H9 (cell line): ENCODE results near the gene PEPD. TPM values are rescaled to one million over a fixed set of nuclear protein-coding genes. Genes with fewer than 3 reads are reported as not detected.

Experiments used
- DNase-seq: peaks from one replicate; pipeline ENCODE4 v3.0.0-alpha.2; 2017
- H2AFZ ChIP-seq: one replicate; pipeline ENCODE4 v1.6.1; 2013; ENCODE audit warnings: mild to moderate bottlenecking, low read length, control low read depth, moderate library complexity
- H2AK5ac ChIP-seq: 2 replicates; pipeline ENCODE4 v1.6.1; 2013; ENCODE audit warnings: low read length, control low read depth, mixed read lengths; ENCODE audit not compliant: insufficient read length
- H2BK120ac ChIP-seq: one replicate; pipeline ENCODE4 v1.6.1; 2013; ENCODE audit warnings: low read depth, mild to moderate bottlenecking, low read length, control low read depth, inconsistent platforms; ENCODE audit not compliant: poor library complexity, severe bottlenecking
- H2BK12ac ChIP-seq: 2 replicates; pipeline ENCODE4 v1.6.1; 2013; ENCODE audit warnings: low read length, control low read depth, mixed read lengths, low read depth; ENCODE audit not compliant: insufficient read length
- H2BK15ac ChIP-seq: 2 replicates; pipeline ENCODE4 v1.6.1; 2013; ENCODE audit warnings: low read depth, low read length, control low read depth
- H2BK20ac ChIP-seq: one replicate; pipeline ENCODE4 v1.6.1; 2013; ENCODE audit warnings: low read depth, mild to moderate bottlenecking, low read length, control low read depth, inconsistent platforms; ENCODE audit not compliant: poor library complexity, severe bottlenecking
- H2BK5ac ChIP-seq: 2 replicates; pipeline ENCODE4 v1.6.1; 2013; ENCODE audit warnings: low read length, control low read depth, mixed read lengths; ENCODE audit not compliant: insufficient read length
- H3K14ac ChIP-seq: 2 replicates; pipeline ENCODE4 v1.6.1; 2013; ENCODE audit warnings: low read length, control low read depth; ENCODE audit not compliant: insufficient read depth
- H3K18ac ChIP-seq: 2 replicates; pipeline ENCODE4 v1.6.1; 2013; ENCODE audit warnings: low read depth, mild to moderate bottlenecking, mixed read lengths, low read length, control low read depth; ENCODE audit not compliant: insufficient read length
- H3K23ac ChIP-seq: 2 replicates; pipeline ENCODE4 v1.6.1; 2013; ENCODE audit warnings: low read length, control low read depth, mixed read lengths, low read depth; ENCODE audit not compliant: insufficient read length
- H3K23me2 ChIP-seq: 2 replicates; pipeline ENCODE4 v1.6.1; 2013; ENCODE audit warnings: low read depth, mild to moderate bottlenecking, mixed read lengths, low read length, control low read depth; ENCODE audit not compliant: insufficient read length, poor library complexity, severe bottlenecking
- H3K27ac ChIP-seq: 2 replicates; pipeline ENCODE4 v1.5.1; 2013; ENCODE audit warnings: low read length, control low read depth, mixed read lengths, low read depth; ENCODE audit not compliant: insufficient read length
- H3K27me3 ChIP-seq: 2 replicates; pipeline ENCODE4 v1.6.1; 2013; ENCODE audit warnings: low read length, control low read depth, inconsistent platforms; ENCODE audit not compliant: insufficient read depth
- H3K4ac ChIP-seq: 2 replicates; pipeline ENCODE4 v1.6.1; 2013; ENCODE audit warnings: low read depth, mild to moderate bottlenecking, control low read depth, inconsistent platforms, low read length, moderate library complexity
- H3K4me1 ChIP-seq: 2 replicates; pipeline ENCODE4 v1.6.1; 2013; ENCODE audit warnings: low read length, control low read depth, inconsistent platforms; ENCODE audit not compliant: insufficient read depth
- H3K4me2 ChIP-seq: 2 replicates; pipeline ENCODE4 v1.6.1; 2013; ENCODE audit warnings: low read length, control low read depth, mixed read lengths; ENCODE audit not compliant: insufficient read length, insufficient read depth
- H3K56ac ChIP-seq: 2 replicates; pipeline ENCODE4 v1.6.1; 2013; ENCODE audit warnings: low read depth, mild to moderate bottlenecking, mixed read lengths, low read length, control low read depth; ENCODE audit not compliant: insufficient read length
- H3K79me1 ChIP-seq: 2 replicates; pipeline ENCODE4 v1.6.1; 2013; ENCODE audit warnings: low read depth, mild to moderate bottlenecking, moderate library complexity, low read length, control low read depth, inconsistent platforms; ENCODE audit not compliant: insufficient read depth, poor library complexity, severe bottlenecking
- H3K79me2 ChIP-seq: 2 replicates; pipeline ENCODE4 v1.6.1; 2013; ENCODE audit warnings: low read length, control low read depth, inconsistent platforms; ENCODE audit not compliant: insufficient read depth
- H3K9ac ChIP-seq: 2 replicates; pipeline ENCODE4 v1.6.1; 2013; ENCODE audit warnings: low read length, control low read depth, mixed read lengths; ENCODE audit not compliant: insufficient read length; ENCODE audit errors: extremely low read depth
- H3K9me3 ChIP-seq: one replicate; pipeline ENCODE4 v1.6.1; 2013; ENCODE audit warnings: low read depth, low read length, inconsistent platforms; ENCODE audit not compliant: control insufficient read depth
- H3T11ph ChIP-seq: one replicate; pipeline ENCODE4 v1.6.1; 2013; ENCODE audit warnings: mild to moderate bottlenecking, low read length, control low read depth, inconsistent platforms
- H4K20me1 ChIP-seq: one replicate; pipeline ENCODE4 v1.6.1; 2013; ENCODE audit not compliant: control insufficient read depth, insufficient read length, insufficient read depth
- H4K5ac ChIP-seq: 2 replicates; pipeline ENCODE4 v1.6.1; 2013; ENCODE audit warnings: low read depth, mild to moderate bottlenecking, mixed read lengths, low read length, control low read depth; ENCODE audit not compliant: insufficient read length
- H4K8ac ChIP-seq: replicated peaks from 2 replicates; pipeline ENCODE4 v1.6.1; 2013; ENCODE audit warnings: low read length, control low read depth, mixed read lengths, low read depth; ENCODE audit not compliant: insufficient read length
- H4K91ac ChIP-seq: 2 replicates; pipeline ENCODE4 v1.6.1; 2013; ENCODE audit warnings: low read depth, mild to moderate bottlenecking, moderate library complexity, mixed read lengths, low read length, control low read depth; ENCODE audit not compliant: insufficient read length
- H3K27ac Mint-ChIP-seq, 3 experiments: 2 replicates in 2 of 3; 3 replicates in 1 of 3; pipeline ENCODE4 v1.8.0; 2020 to 2021; ENCODE audit warnings: mixed read lengths in 3 of 3, mild to moderate bottlenecking in 1 of 3, moderate library complexity in 1 of 3
- H3K27me3 Mint-ChIP-seq: 2 replicates; pipeline ENCODE4 v1.8.0; 2021; ENCODE audit warnings: low read depth, mild to moderate bottlenecking, moderate library complexity, mixed read lengths
- H3K36me3 Mint-ChIP-seq, 3 experiments: 2 replicates in 2 of 3; 3 replicates in 1 of 3; pipeline ENCODE4 v1.8.0; 2020 to 2021; ENCODE audit warnings: low read depth in 3 of 3, mixed read lengths in 3 of 3; ENCODE audit not compliant: insufficient read depth in 1 of 3
- H3K4me1 Mint-ChIP-seq, 2 experiments: 2 replicates each; pipeline ENCODE4 v1.8.0; 2020; ENCODE audit warnings: mixed read lengths in 2 of 2
- H3K4me3 Mint-ChIP-seq, 2 experiments: 2 replicates in 1 of 2; 3 replicates in 1 of 2; pipeline ENCODE4 v1.8.0; 2020 to 2021; ENCODE audit warnings: mild to moderate bottlenecking in 2 of 2, mixed read lengths in 2 of 2, moderate library complexity in 1 of 2
- H3K9me3 Mint-ChIP-seq, 2 experiments: 2 replicates in 1 of 2; 3 replicates in 1 of 2; pipeline ENCODE4 v1.8.0; 2020; ENCODE audit warnings: mild to moderate bottlenecking in 2 of 2, mixed read lengths in 2 of 2, moderate library complexity in 1 of 2
- CTCF ChIP-seq: fragments of 200-600 bp; sonication (generic); conservative IDR thresholded peaks from 3 replicates; pipeline ENCODE4 v1.8.0; 2021; ENCODE audit warnings: antibody characterized with exemption, mild to moderate bottlenecking
- WGBS: extraction: QIAGEN DNeasy Blood & Tissue Kit; methylation state at CpG from one replicate; pipeline ENCODE4 v1.1.7; 2013; ENCODE audit warnings: missing lambda C conversion rate, low lambda C conversion rate, mixed read lengths; ENCODE audit not compliant: insufficient read length; ENCODE audit errors: extremely low coverage; 5-methylcytosine and 5-hydroxymethylcytosine counted together
- total RNA-seq: library from RNA; stranded (reverse); gene quantifications from 2 replicates; pipeline ENCODE4 v1.2.1, GENCODE V29; 2021

Gene PEPD
- total RNA-seq, 1 experiment from 2014 or later, result 52.8 TPM

GRCh38 chr19:33347300-33347699, 174.3 kb downstream of the PEPD start:
- Histone ChIP-seq H2BK120ac (no peak overlapping the region), H3K4ac (no peak overlapping the region), H3T11ph (no peak overlapping the region), H3K79me1 (no peaks in the 10 kb centered on the region), H2BK5ac (no peak overlapping the region), H3K14ac (no peak overlapping the region), H3K4me2 (no peak overlapping the region), H4K5ac (no peak overlapping the region), H4K91ac (no peak overlapping the region), H2BK15ac (no peak overlapping the region), H2AFZ (no peak overlapping the region), H3K56ac (no peak overlapping the region), H3K79me2 (no peaks in the 10 kb centered on the region), H3K23me2 (no peaks in the 10 kb centered on the region), H3K18ac (no peak overlapping the region), H3K4me1 (no peaks in the 10 kb centered on the region), H4K20me1 (no peaks in the 10 kb centered on the region), H3K27me3 (no peaks in the 10 kb centered on the region), H2BK12ac (no peak overlapping the region), H2BK20ac (no peak overlapping the region), H3K9ac (no peak overlapping the region), H3K9me3 (no peaks in the 10 kb centered on the region), H3K23ac (no peak overlapping the region), H3K27ac (no peak overlapping the region), H2AK5ac (no peak overlapping the region), H4K8ac (no peak overlapping the region)
- Mint-ChIP-seq H3K4me1 (peaks cover 5 to 7% of the 10 kb centered on the region in 2 experiments), H3K27ac (no peak overlapping the region), H3K9me3 (no peaks in the 10 kb centered on the region), H3K36me3 (no peaks in the 10 kb centered on the region), H3K4me3 (no peak overlapping the region), H3K27me3 (peaks cover 27% of the 10 kb centered on the region)
- DNase-seq, result no peak
- no CpG with 5 or more reads among the region's 10 CpGs for WGBS
- TF ChIP-seq CTCF, result no peak
